Naive thymus-derived CD8-positive, alpha-beta T cell (primary cell): Measurements from ENCODE around the gene ACOXL. TPM values are rescaled to one million over a fixed set of nuclear protein-coding genes. Genes with fewer than 3 reads are reported as not detected.
A peak's percentile ranks its signal among the peaks of the same experiment; 100 is the strongest.
"Not testable (repeated sequence)": the region's sequence is repeated elsewhere in the genome, so short reads cannot be mapped to it uniquely, and the experiment has no call there.

Experiments used
- ATAC-seq, 2 donors: fragments of 150-1000 bp; cut with Tn5 transposase in 1 of 2; sonication (Bioruptor Pico), chemical (Tn5 transposase) in 1 of 2; 1 replicate in 1 of 2; 2 replicates in 1 of 2; pipeline ENCODE4 v1.10.0; 2021; ENCODE audit warnings: mild to moderate bottlenecking in 2 of 2, moderate library complexity in 2 of 2
- POLR2A ChIA-PET: fragments of 350-600 bp; sonication (Branson Sonifier 250); formaldehyde crosslinking; loops from one replicate; lab custom pipeline; 2021; ENCODE audit warnings: antibody characterized with exemption; lab: Charles Lee
- DNase-seq, 10 donors: peaks; one replicate each; pipeline versions ENCODE4 v3.0.0 to v3.0.0-alpha.2; 2020 to 2022
- H3K27ac Mint-ChIP-seq, 10 donors: one replicate each; pipeline ENCODE4 v1.8.0; 2020 to 2022; ENCODE audit warnings: mild to moderate bottlenecking in 10 of 10, mixed read lengths in 10 of 10, moderate library complexity in 4 of 10, inconsistent platforms in 1 of 10
- H3K27me3 Mint-ChIP-seq, 5 donors: one replicate each; pipeline ENCODE4 v1.8.0; 2021 to 2022; ENCODE audit warnings: mixed read lengths in 5 of 5
- H3K36me3 Mint-ChIP-seq, 3 donors: one replicate each; pipeline ENCODE4 v1.8.0; 2020 to 2022; ENCODE audit warnings: mixed read lengths in 3 of 3, mild to moderate bottlenecking in 2 of 3, inconsistent platforms in 1 of 3
- H3K4me1 Mint-ChIP-seq, 4 donors: one replicate each; pipeline ENCODE4 v1.8.0; 2021 to 2022; ENCODE audit warnings: mixed read lengths in 4 of 4
- H3K4me3 Mint-ChIP-seq, 10 donors: one replicate each; pipeline ENCODE4 v1.8.0; 2020 to 2022; ENCODE audit warnings: mild to moderate bottlenecking in 10 of 10, mixed read lengths in 10 of 10, moderate library complexity in 6 of 10, inconsistent platforms in 1 of 10
- H3K9me3 Mint-ChIP-seq, 9 donors: one replicate each; pipeline ENCODE4 v1.8.0; 2020 to 2022; ENCODE audit warnings: mixed read lengths in 9 of 9, mild to moderate bottlenecking in 3 of 9, inconsistent platforms in 1 of 9, moderate library complexity in 1 of 9
- polyA plus RNA-seq, 3 donors: library from polyadenylated mRNA; unstranded; fragments of 300-500 nt; fragmentation: Illumina TruSeq; gene quantifications; one replicate each; pipeline ENCODE4 v1.2.3, GENCODE V29; 2021
- total RNA-seq, 8 experiments: library from RNA in 2 of 8; stranded (reverse) in 2 of 8; gene quantifications; one replicate each; pipeline ENCODE4 v1.2.3 and lab custom pipeline; 2021 to 2026

ACOXL gene
- total RNA-seq (not detected), polyA plus RNA-seq (not detected), total RNA-seq (lab: John Stamatoyannopoulos, UW) (0 to 0.17 (median 0) reads per million in 6 experiments)

DNA sequence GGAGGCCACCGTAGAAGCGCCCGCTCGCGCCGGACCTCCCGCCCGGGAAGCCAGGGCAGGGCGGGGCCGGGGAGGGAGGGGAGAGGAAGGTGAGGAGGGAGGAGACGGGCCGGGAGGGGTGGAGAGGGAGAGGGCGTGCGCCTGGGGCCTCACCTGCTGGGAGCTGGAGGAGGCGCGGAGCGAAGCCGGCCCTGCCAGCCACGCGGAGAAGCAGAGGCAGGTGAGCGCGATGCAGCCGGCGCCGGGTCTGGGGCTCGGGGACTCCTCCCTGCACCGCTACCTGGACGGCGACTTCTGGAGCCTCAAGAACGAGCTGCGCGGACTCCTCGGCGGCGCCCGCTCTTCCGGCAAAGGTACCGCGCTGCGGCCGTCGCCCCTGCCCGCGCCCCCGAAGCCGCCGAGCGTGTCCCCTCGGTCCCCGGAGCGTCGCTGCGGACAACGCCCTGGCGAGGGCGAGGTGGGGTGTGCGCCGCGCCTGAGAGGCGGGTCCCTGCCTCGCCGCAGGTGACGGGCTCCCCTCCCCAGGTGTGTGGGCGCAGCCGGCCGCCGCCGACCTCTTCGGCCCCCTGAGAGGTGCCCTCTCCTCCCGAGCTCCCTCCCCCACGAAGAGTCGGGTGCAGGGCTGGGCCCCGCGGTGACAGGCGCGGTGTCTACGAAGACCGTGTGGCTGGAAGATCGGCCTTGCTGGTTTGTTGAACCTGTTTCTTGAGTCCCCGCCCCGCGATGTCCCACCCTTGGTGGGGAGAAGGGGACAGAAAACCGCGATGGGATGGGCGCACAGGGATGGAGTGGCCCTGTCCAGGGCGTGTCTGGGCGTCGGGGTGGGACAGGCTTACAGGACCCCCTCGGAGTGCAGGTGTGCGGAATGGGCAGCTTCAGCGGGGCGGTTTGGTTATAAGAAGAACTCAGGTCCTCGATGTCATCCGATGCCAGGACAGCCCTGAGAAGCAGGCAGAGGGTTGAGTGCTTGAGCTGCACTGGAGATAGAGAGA is at the start of gene ACOXL:
Gene ACOXL, plus strand, starts transcription at position 152 of the 992 bp plus-strand sequence. CDS start 35,817 bp downstream, outside the sequence.
- peak within 1 kb of the TSS; percentile 51 to 81 (median 70) for H3K4me3 Mint-ChIP-seq
- DNase-seq (peak in 2 of 10 donors; percentile 9 to 59), ATAC-seq (peak; percentile 60 to 64)
- H3K27me3 Mint-ChIP-seq, result peaks cover 43 to 70% (median 59%) of the 10 kb centered on the region in 5 donors
- peaks cover 0 to 7% (median 0%) of the 10 kb centered on the region in 9 donors for H3K9me3 Mint-ChIP-seq
- POLR2A ChIA-PET, result no interaction called here
- peak within 1 kb of the TSS in 2 of 10 donors; percentile 15 to 66 for H3K27ac Mint-ChIP-seq
- peaks cover 7 to 19% (median 14%) of the 10 kb centered on the region in 4 donors for H3K4me1 Mint-ChIP-seq
- H3K36me3 Mint-ChIP-seq, result peaks cover 0 to 5% (median 0%) of the 10 kb centered on the region in 3 donors

DNA sequence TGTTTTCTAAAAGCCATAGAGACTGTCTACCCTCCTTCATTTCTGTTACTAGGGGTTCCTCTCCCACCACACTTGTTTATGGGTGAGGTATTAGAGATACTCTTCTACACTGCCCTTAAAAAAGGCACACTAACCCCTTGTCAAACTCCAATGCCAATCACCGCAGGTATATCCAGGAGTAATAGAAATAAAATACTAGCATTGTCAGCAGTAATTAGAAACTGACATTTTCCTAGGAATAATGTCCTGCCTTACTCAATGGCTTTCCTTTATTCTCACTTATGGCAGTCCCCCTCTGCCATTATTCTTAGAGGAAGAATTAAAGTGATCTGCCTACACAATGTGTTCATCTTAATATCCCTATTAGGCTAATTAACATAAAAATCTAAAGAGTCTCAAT is 49.5 kb upstream of the ACOXL start:
- no peak overlapping the region for H3K27ac Mint-ChIP-seq
- H3K4me3 Mint-ChIP-seq, result no peak overlapping the region

DNA sequence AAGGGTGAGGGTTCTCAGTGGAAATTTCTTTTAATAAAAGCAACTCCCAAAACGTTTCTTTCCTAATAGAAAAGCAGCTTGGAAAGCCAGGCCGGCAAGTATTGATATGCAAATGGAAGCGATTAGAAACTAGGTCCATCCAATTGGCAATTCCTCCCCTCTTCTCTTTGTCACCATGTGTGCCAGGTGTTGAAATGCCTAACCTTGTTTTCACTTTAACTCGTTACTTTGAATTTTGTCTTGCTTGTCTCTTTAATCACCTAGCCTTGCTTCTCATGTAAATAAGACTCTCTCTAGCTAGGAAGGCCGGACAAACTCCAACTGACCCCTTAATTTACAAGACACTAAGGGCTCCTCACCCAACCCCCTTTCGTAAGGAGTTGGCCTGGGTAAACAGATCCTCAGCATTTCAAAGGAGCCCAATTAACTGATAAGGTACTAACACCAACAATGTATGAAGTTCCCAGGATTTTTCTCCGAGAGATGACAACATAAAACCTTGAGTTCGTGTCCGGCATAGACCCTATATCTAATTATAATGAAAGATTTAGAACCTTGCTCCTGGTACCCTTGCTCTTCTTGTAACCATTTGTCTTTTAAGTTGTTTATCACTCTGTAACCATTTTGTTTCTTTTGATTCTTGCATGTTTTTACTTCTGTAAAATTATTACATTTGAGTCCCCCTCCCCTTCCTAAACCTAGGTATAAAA is 44.4 kb upstream of the ACOXL start:
- H3K27me3 Mint-ChIP-seq, H3K4me1 Mint-ChIP-seq, DNase-seq, H3K27ac Mint-ChIP-seq, POLR2A ChIA-PET, H3K4me3 Mint-ChIP-seq, ATAC-seq, H3K36me3 Mint-ChIP-seq: not testable (repeated sequence)
- H3K9me3 Mint-ChIP-seq, result peaks cover 0 to 22% (median 10%) of the 10 kb centered on the region in 9 donors

More for the DNA sequence above, 49.5 kb upstream of the ACOXL start:
- POLR2A ChIA-PET, result no interaction called here
- Mint-ChIP-seq H3K27me3 (peaks cover 0 to 3% (median 0%) of the 10 kb centered on the region in 5 donors), H3K36me3 (peaks cover 0 to 1% (median 0%) of the 10 kb centered on the region in 3 donors), H3K4me1 (peaks cover 7 to 14% (median 9%) of the 10 kb centered on the region in 4 donors), H3K9me3 (peaks cover 0 to 11% (median 2%) of the 10 kb centered on the region in 9 donors)
- no peak for DNase-seq
- no peak for ATAC-seq

DNA sequence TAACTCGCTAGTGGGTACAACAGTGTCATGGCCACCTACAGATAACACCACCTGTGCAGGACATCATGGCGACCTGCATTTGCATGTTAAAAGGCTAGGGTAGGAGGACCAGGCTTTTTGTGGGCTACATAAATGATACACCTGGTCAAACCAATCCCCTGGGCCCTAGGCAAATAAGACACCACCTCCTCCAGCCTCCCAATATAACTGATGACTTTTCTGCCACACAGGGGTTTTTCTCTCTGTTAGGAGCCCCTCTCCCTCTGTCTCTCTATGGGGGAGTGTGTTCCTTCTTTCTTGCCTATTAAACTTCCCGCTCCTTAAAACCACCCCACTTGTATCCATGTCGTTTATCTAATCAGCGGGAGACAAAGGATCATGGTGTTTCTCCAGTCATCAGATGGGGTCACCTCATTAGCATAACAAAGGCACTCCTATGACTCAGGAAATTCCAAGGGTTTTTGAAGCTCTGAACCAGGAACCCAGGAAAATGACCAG is 43.7 kb upstream of the ACOXL start:
- no peak for ATAC-seq
- Mint-ChIP-seq H3K36me3 (peaks cover 0 to 5% (median 0%) of the 10 kb centered on the region in 3 donors), H3K27me3 (peaks cover 0 to 9% (median 5%) of the 10 kb centered on the region in 5 donors), H3K9me3 (peaks cover 0 to 22% (median 10%) of the 10 kb centered on the region in 9 donors), H3K4me3 (no peak overlapping the region), H3K27ac (no peak overlapping the region), H3K4me1 (no peaks in the 10 kb centered on the region)
- DNase-seq, result no peak
- POLR2A ChIA-PET, result no interaction called here

DNA sequence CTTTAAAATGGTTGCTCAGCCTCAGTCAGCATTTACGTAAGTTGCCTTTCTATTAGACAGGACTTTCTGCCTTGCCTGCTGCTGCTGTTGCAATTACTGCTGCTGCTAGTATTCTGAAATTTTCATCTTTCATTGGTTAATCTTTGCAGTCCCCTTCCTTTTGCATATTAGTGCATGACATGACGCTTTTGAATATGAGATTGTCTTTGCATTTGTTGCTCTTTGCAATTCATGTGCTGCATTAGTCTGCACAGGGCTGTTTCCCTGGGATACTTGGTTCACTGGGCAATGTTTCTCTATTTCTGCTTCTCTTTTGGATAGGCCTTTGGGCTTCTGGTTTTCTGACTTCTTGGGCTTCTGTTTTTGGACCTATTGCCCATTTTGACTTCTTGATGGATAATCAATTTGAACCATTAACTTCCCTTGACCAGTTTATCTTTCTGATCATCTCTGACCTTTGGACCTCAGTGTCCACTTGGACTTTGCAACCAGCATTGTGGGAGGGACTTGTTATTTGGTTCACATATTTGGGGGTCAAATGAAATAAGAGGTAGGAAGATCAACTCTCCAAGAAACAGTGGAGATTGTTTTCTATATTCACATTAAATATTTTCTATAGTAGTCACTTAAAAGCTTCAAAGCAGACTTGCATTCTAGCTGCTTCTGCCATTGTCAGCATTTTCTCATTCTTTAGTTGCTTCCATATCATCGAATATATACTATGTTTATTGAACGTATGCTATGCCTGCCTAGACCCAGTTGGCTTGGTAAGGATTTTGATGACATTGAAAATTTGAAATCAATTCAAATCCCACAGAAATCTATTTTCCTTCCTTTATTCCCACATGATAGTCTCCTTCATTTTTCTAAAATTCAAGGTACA is 42.0 kb upstream of the ACOXL start:
- Mint-ChIP-seq H3K9me3 (peaks cover 0 to 22% (median 9%) of the 10 kb centered on the region in 9 donors), H3K27ac (no peak overlapping the region), H3K4me1 (peaks cover 0 to 5% (median 0%) of the 10 kb centered on the region in 4 donors), H3K36me3 (peaks cover 0 to 5% (median 0%) of the 10 kb centered on the region in 3 donors), H3K27me3 (peaks cover 0 to 9% (median 5%) of the 10 kb centered on the region in 5 donors), H3K4me3 (no peak overlapping the region)
- ATAC-seq (no peak), DNase-seq (no peak)
- POLR2A ChIA-PET, result no interaction called here

DNA sequence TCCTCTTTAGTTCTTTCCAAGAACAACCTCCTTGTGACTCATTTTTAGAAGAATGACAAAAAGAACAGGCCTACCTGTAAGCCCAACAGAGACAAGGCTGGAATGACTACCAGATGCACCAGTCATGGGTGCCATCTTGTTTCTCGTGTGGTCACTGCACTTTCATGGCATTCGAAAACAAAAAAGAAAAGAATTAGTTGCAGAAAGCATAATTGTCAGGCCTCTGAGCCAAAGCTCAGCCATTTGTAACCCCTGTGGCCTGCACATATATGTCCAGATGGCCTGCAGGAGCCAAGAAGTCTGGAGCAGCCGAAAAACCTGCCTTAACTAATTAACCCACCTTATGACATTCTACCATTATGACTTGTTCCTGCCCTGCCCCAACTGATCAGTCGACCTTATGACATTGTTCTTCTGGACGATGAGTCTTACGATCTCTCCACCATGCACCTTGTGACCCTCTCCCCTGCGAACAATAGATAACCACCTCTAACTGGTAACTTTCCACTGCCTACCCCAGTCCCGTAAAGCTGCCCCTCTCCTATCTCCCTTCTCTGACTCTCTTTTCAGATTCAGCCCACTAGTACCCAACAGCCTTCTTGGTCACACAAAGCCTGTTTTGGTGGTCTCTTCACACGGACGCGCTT is 40.6 kb upstream of the ACOXL start:
- peaks cover 0 to 5% (median 0%) of the 10 kb centered on the region in 3 donors for H3K36me3 Mint-ChIP-seq
- no peak overlapping the region for H3K27ac Mint-ChIP-seq
- POLR2A ChIA-PET, result no interaction called here
- H3K4me3 Mint-ChIP-seq, result no peak overlapping the region
- H3K27me3 Mint-ChIP-seq, result peaks cover 0 to 9% (median 5%) of the 10 kb centered on the region in 5 donors
- peaks cover 0 to 19% (median 6%) of the 10 kb centered on the region in 9 donors for H3K9me3 Mint-ChIP-seq
- H3K4me1 Mint-ChIP-seq, result peaks cover 0 to 7% (median 0%) of the 10 kb centered on the region in 4 donors
- DNase-seq, result no peak
- no peak for ATAC-seq

GRCh38 chr2:110695146-110695898 is 37.1 kb upstream of the ACOXL start:
- H3K4me1 Mint-ChIP-seq, POLR2A ChIA-PET, H3K9me3 Mint-ChIP-seq, DNase-seq, H3K27ac Mint-ChIP-seq, ATAC-seq, H3K36me3 Mint-ChIP-seq, H3K27me3 Mint-ChIP-seq, H3K4me3 Mint-ChIP-seq: not testable (repeated sequence)

GRCh38 chr2:110698253-110698652 is 34.1 kb upstream of the ACOXL start:
- H3K4me1 Mint-ChIP-seq, H3K9me3 Mint-ChIP-seq, H3K4me3 Mint-ChIP-seq, POLR2A ChIA-PET, DNase-seq, H3K36me3 Mint-ChIP-seq, H3K27me3 Mint-ChIP-seq, ATAC-seq, H3K27ac Mint-ChIP-seq: not testable (repeated sequence)

GRCh38 chr2:110702514-110703380 is 29.6 kb upstream of the ACOXL start:
- Mint-ChIP-seq H3K27ac (no peak overlapping the region), H3K9me3 (no peaks in the 10 kb centered on the region), H3K36me3 (no peaks in the 10 kb centered on the region), H3K27me3 (peaks cover 0 to 10% (median 4%) of the 10 kb centered on the region in 5 donors), H3K4me3 (no peak overlapping the region), H3K4me1 (no peaks in the 10 kb centered on the region)
- ATAC-seq, result no peak
- no peak for DNase-seq
- POLR2A ChIA-PET, result no interaction called here

DNA sequence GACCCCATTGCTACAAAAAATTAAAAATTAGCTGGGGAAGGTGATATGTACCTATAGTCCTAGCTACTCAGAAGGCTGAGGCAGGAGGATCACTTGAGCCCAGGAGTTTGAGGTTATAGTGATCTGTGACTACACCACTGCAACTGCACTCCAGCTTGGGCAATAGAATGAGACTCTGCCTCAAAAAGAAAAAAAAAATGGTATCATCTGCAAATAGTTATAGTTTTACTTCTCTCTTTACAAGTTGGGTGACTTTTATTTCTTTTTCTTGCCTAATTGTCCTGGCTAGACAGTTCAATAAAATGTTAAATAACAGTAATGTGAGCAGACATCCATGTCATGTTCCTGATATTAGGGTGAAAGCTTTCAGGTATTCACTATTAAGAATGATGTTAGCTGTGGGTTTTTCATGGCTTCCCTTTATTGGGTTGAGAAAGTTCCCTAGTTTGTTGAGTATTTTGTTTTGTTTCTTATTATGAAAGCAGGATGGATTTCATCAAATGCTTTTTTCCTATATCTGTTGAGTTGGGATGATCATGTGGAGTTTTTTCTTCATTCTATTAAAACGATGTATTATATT is 24.9 kb upstream of the ACOXL start:
- no peaks in the 10 kb centered on the region for H3K36me3 Mint-ChIP-seq
- POLR2A ChIA-PET, result no interaction called here
- peaks cover 15 to 24% (median 19%) of the 10 kb centered on the region in 5 donors for H3K27me3 Mint-ChIP-seq
- H3K27ac Mint-ChIP-seq, result no peak overlapping the region
- H3K4me1 Mint-ChIP-seq, result no peaks in the 10 kb centered on the region
- DNase-seq (no peak), ATAC-seq (no peak)
- H3K9me3 Mint-ChIP-seq, result no peaks in the 10 kb centered on the region
- H3K4me3 Mint-ChIP-seq, result no peak overlapping the region
